Panc1 (cell line): ENCODE measurements around the gene MUS81.
A peak's percentile ranks its signal among the peaks of the same experiment; 100 is the strongest.

ENCODE experiments used
- POLR2AphosphoS5 ChIP-seq: IDR thresholded peaks from 2 replicates; pipeline ENCODE4 v1.6.1; 2012; ENCODE audit warnings: mild to moderate bottlenecking, low read depth, low read length, moderate library complexity
- TF ChIP-seq, protein P1 (sequence below): fragments of 450-650 bp; IDR thresholded peaks from 2 replicates; pipeline ENCODE4 v1.5.1; 2017; ENCODE audit warnings: mild to moderate bottlenecking
- TF ChIP-seq, protein P2 (sequence below), 2 experiments: IDR thresholded peaks; 2 replicates each; pipeline ENCODE4 v1.6.1; 2011 to 2012; ENCODE audit warnings: low read depth in 2 of 2, control low read depth in 1 of 2, low read length in 1 of 2, mild to moderate bottlenecking in 1 of 2, moderate library complexity in 1 of 2; ENCODE audit not compliant: insufficient read depth in 1 of 2

DNA sequence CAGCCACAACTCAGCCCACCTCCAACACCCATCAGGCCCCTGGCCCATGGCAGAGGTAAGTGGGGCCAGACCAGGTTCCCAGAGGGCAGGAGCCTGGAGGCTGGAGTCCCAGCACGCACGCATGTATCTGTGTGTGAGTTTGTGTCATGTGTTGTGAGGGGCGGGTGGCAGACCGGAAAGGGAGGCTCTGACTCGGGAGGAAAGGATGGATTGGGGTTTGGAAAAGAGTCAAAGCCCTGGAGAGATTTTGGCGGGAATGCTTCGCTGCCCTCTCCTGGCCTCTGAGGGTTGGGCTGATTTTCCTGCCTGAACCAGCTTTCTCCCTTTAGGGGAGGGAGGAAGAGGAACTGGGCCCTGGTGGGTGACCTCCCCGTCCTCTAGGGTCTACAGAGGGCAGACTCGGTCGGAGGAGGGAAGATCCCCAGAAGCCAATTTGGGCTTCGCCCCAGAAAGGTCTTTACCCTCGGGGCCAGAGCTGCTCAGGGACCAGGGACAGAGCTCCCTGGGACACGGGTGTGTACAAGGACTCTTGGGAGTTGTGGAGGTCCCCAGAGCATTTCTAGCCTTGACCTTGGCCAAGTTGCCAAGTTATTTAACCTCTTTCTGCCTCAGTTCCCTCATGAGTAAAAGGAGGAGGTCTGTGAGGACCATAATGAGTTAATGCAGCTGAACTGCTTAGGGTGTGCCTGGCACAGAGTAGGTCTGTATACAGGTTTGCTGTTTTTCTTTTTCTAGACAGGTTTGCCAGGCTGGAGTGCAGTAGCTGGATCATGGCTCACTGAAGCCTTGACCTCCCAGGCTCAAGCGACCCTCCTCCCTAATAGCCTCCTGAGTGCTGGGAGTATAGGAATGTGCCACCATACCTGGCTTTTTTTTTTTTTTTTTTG is 51.7 kb downstream of the MUS81 start:
- TF ChIP-seq, protein P1, sequence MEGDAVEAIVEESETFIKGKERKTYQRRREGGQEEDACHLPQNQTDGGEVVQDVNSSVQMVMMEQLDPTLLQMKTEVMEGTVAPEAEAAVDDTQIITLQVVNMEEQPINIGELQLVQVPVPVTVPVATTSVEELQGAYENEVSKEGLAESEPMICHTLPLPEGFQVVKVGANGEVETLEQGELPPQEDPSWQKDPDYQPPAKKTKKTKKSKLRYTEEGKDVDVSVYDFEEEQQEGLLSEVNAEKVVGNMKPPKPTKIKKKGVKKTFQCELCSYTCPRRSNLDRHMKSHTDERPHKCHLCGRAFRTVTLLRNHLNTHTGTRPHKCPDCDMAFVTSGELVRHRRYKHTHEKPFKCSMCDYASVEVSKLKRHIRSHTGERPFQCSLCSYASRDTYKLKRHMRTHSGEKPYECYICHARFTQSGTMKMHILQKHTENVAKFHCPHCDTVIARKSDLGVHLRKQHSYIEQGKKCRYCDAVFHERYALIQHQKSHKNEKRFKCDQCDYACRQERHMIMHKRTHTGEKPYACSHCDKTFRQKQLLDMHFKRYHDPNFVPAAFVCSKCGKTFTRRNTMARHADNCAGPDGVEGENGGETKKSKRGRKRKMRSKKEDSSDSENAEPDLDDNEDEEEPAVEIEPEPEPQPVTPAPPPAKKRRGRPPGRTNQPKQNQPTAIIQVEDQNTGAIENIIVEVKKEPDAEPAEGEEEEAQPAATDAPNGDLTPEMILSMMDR = no peak
- TF ChIP-seq POLR2AphosphoS5 = peak; percentile 69
- TF ChIP-seq, protein P2, sequence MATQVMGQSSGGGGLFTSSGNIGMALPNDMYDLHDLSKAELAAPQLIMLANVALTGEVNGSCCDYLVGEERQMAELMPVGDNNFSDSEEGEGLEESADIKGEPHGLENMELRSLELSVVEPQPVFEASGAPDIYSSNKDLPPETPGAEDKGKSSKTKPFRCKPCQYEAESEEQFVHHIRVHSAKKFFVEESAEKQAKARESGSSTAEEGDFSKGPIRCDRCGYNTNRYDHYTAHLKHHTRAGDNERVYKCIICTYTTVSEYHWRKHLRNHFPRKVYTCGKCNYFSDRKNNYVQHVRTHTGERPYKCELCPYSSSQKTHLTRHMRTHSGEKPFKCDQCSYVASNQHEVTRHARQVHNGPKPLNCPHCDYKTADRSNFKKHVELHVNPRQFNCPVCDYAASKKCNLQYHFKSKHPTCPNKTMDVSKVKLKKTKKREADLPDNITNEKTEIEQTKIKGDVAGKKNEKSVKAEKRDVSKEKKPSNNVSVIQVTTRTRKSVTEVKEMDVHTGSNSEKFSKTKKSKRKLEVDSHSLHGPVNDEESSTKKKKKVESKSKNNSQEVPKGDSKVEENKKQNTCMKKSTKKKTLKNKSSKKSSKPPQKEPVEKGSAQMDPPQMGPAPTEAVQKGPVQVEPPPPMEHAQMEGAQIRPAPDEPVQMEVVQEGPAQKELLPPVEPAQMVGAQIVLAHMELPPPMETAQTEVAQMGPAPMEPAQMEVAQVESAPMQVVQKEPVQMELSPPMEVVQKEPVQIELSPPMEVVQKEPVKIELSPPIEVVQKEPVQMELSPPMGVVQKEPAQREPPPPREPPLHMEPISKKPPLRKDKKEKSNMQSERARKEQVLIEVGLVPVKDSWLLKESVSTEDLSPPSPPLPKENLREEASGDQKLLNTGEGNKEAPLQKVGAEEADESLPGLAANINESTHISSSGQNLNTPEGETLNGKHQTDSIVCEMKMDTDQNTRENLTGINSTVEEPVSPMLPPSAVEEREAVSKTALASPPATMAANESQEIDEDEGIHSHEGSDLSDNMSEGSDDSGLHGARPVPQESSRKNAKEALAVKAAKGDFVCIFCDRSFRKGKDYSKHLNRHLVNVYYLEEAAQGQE (IDR thresholded peaks at IDR 0.05; ENCODE audit: insufficient read depth in 1 of 2, low read depth in 2 of 2, low read length in 1 of 2) = no peak; a peak in 1 of 4 replicates
